VCaP (cell line): Measurements from ENCODE around the gene LRIG1.

ENCODE experiments used
- H3K27ac ChIP-seq: fragments of 450-650 bp; 2 replicates; pipeline ENCODE4 v1.5.1; 2017
- CTCF ChIP-seq: fragments of 450-650 bp; conservative IDR thresholded peaks from 2 replicates; pipeline ENCODE4 v1.5.1; 2017; ENCODE audit warnings: mild to moderate bottlenecking, moderate library complexity

LRIG1 gene

GRCh38 chr3:66437341-66437929 lies 63.4 kb downstream of the LRIG1 start:
- no peak overlapping the region for H3K27ac ChIP-seq
- TF ChIP-seq CTCF: no peak

GRCh38 chr3:66435989-66436388 lies 64.8 kb downstream of the LRIG1 start:
- no peak for TF ChIP-seq CTCF
- no peak overlapping the region for H3K27ac ChIP-seq

GRCh38 chr3:66434726-66435125 lies 66.1 kb downstream of the LRIG1 start:
- TF ChIP-seq CTCF: no peak
- H3K27ac ChIP-seq: no peak overlapping the region

- TF ChIP-seq CTCF: no peak
Measured at GRCh38 chr3:66433522-66433782, 67.4 kb downstream of the LRIG1 start.

GRCh38 chr3:66432767-66433521 lies 67.9 kb downstream of the LRIG1 start:
- H3K27ac ChIP-seq: no peak overlapping the region

More at GRCh38 chr3:66433522-66433782, 67.4 kb downstream of the LRIG1 start:
- H3K27ac ChIP-seq: no peak overlapping the region

GRCh38 chr3:66432041-66432766 lies 68.6 kb downstream of the LRIG1 start:
- H3K27ac ChIP-seq: no peak overlapping the region
- no peak for TF ChIP-seq CTCF

More at GRCh38 chr3:66432767-66433521, 67.9 kb downstream of the LRIG1 start:
- no peak for TF ChIP-seq CTCF

- no peak overlapping the region for H3K27ac ChIP-seq
- no peak for TF ChIP-seq CTCF
Measured at GRCh38 chr3:66431494-66431893, 69.3 kb downstream of the LRIG1 start.
